GM19328 (cell line): Measurements from ENCODE around the gene GPR162.

ENCODE experiments used
- ATAC-seq: cut with Tn5 transposase; IDR thresholded peaks from one replicate; pipeline ENCODE4 v1.9.1; 2021; ENCODE audit warnings: mild to moderate bottlenecking, moderate library complexity; ENCODE audit not compliant: unreplicated experiment

Gene GPR162

GRCh38 chr12:6787309-6787708, 34.3 kb upstream of the GPR162 start:
- ATAC-seq = no peak

- no peak for ATAC-seq
Observed at GRCh38 chr12:6788972-6789924, 32.4 kb upstream of the GPR162 start, which contains the start of gene CD4. CD4 (plus strand) TSS chr12:6789528; CDS start chr12:6800139, 10,611 bp downstream.

DNA sequence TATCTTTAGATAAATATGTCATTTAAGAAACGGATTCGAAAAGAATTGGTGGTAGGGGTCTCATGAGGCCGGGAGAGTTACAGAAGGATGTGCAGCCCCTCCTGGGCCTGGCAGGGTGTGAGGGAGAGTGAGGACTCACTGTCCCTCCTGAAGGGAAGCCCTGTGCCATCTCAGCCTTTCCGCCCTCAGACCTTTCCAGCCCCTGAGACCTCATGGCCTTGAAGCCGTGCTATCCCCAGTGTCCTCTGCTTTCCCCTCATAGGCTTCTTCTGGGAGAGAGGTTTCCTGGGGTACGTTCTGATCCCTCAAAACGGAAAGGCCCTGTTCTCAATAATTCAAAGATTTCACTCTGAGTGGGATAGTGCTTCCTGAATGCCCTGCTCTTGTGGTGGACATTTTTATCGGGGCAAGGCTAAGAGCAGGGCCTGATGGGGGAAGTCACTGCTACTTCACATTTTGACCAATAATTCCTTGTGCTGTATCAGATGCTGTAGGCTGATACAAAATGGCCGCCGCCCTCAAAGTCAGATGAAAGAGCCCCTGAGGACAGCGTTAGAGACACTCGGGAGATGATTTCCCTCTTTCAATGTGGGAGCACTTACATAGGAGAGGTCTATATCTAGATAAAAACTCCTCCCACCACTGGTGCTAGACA, 31.0 kb upstream of the GPR162 start:
- ATAC-seq = no peak

GRCh38 chr12:6791931-6792520, 29.6 kb upstream of the GPR162 start:
- no peak for ATAC-seq

DNA sequence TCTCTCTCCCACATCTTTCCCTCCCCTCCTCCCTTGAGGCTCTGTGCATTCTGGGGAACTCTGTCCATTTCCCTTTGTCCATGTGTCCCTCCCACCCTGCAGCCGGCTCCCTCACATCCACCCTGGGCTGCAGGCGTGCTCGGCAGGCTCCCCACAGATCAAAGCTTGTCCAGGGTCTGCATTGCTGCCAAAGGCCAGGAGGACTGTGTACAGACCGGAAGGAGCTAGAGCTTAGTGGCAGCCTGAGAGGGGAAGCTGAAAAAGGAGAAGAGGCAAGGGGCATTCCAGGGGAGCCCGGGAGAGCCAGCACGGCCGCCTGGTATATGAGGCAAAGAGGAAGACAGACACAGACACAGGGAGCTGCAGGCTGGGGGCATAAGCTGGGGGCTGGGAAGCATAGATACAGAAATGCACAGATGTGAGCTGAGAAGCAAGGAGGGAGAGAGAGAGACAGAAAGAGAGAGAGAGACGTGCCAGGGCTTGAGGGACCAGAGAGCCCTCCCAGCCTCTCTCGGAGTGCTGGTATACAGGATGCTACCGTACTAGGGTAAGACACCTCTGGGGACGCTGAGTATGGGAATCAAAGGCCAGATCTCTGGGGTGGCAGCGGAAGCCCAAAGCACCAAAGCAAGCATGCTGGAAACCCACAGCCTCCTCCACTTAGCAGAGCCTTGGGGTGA, 29.0 kb upstream of the GPR162 start:
- ATAC-seq = no peak

- no peak for ATAC-seq
Observed at GRCh38 chr12:6795088-6795487, 26.5 kb upstream of the GPR162 start.

GRCh38 chr12:6796576-6796975, 25.0 kb upstream of the GPR162 start:
- ATAC-seq = no peak

DNA sequence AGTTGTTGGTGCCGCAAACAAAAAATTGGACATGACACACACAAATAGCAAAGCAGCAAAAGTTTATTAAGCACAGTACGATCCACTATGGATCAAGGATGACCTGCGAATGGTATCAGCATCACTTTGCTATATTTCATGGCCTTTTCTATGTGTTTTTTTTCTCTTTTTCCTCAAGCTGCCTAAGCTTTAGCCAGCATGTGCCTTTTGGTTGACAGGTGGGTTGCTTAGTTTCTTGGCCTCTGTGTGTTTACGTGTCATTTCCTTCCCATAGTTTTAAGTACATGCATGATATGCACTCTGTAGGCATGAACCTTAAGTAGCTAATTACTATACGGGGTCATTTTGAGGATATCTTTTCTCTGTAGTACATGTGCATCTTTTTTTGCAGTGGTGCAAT, 22.5 kb upstream of the GPR162 start:
- no peak for ATAC-seq

- no peak for ATAC-seq
Observed at GRCh38 chr12:6807170-6807569, 14.5 kb upstream of the GPR162 start.

DNA sequence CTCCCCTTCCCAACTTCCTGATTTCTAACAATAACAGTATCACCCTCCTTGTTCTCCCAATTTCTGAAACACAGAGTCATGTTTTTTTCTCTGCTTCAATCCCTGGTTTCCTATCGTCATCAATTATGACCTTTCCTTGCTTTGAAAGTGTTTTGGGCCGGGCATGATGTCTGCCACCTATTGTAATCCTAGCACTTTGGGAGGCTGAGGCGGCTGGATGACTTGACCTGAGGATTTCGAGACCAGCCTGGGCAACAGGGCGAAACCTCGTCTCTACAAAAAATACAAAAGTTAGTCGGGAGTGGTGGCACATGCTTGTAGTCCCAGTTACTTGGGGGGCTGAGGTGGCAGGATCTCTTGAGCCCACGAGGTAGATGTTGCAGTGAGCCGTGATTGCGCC, 12.6 kb upstream of the GPR162 start:
- no peak for ATAC-seq

DNA sequence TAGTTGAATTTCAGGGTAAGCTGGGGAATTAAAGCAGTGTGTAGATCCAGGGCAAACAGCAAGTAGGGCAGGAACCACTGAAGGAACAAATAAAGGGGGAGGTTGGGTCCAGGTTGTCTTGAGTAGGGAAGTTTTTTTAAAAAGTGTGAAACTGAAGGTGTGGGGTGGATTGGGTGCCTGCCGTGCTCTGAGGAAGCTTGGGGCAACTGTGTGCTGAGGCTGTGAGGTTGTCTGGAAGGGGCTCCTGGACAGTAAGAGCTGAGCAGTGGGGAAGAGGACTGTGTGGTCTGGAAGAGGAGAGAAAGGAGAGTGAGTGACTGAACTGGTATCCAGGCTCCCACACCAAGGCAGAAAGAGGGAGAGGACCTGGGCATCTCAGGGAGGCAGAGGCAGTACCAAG, 10.9 kb upstream of the GPR162 start:
- no peak for ATAC-seq

GRCh38 chr12:6813363-6813762, 8.3 kb upstream of the GPR162 start:
- ATAC-seq = no peak

GRCh38 chr12:6816598-6816997, 5.0 kb upstream of the GPR162 start:
- no peak for ATAC-seq

GRCh38 chr12:6817098-6817497, 4.5 kb upstream of the GPR162 start:
- ATAC-seq = no peak

DNA sequence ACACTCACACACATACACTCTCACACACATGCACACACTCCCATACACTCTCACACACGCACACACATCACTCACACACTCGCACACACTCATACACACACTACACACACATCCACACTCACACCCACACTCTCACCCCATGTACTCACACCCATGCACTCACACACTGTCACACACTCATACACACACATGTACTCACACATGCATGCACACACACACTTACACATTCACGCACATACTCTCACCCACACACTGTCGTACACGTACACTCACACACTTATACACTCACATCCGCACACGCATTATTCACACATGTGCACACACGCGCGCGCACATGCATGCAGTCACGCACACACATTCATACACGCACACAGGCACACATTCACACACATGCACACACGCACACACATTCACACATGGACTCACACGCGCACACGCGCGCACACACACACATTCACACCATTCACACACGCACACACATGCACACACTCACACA, 3.9 kb upstream of the GPR162 start:
- no peak for ATAC-seq

- ATAC-seq = no peak
Observed at GRCh38 chr12:6818222-6818621, 3.4 kb upstream of the GPR162 start.

DNA sequence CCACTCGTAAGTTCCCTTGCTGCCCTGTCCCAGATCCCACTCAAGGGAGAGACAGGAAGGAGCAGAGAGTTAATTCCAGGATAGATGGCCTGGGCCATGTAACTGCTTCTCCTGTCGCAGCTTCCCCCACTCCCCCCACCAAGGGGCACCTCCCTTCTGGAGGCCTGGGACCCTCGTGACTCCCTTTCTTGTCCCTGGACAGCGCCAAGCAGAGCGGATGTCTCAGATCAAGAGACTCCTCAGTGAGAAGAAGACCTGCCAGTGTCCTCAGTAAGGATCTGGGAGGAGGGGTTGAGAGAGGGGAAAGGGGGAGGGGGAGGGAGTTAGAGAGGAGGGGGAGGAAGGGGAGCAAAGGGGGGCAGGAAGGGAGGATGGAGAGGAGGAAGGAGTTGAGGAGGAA, 3.0 kb upstream of the GPR162 start:
- no peak for ATAC-seq

DNA sequence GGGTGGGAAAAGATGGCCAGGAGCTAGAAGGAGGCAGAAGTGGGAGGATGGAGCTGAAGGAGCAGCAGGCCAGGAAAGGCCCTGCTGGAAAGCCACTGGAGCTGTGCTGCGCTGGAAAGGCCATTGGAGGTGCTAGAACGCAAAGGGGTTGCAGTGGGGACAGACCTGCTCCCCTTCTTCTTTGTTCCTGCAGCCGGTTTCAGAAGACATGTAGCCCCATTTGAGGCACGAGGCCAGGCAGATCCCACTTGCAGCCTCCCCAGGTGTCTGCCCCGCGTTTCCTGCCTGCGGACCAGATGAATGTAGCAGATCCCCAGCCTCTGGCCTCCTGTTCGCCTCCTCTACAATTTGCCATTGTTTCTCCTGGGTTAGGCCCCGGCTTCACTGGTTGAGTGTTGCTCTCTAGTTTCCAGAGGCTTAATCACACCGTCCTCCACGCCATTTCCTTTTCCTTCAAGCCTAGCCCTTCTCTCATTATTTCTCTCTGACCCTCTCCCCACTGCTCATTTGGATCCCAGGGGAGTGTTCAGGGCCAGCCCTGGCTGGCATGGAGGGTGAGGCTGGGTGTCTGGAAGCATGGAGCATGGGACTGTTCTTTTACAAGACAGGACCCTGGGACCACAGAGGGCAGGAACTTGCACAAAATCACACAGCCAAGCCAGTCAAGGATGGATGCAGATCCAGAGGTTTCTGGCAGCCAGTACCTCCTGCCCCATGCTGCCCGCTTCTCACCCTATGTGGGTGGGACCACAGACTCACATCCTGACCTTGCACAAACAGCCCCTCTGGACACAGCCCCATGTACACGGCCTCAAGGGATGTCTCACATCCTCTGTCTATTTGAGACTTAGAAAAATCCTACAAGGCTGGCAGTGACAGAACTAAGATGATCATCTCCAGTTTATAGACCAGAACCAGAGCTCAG, 2.3 kb upstream of the GPR162 start:
- no peak for ATAC-seq

DNA sequence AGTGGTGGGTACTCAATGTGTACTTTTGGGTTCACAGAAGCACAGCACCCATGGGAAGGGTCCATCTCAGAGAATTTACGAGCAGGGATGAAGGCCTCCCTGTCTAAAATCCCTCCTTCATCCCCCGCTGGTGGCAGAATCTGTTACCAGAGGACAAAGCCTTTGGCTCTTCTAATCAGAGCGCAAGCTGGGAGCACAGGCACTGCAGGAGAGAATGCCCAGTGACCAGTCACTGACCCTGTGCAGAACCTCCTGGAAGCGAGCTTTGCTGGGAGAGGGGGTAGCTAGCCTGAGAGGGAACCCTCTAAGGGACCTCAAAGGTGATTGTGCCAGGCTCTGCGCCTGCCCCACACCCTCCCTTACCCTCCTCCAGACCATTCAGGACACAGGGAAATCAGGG, 1.5 kb upstream of the GPR162 start:
- ATAC-seq = no peak
